Left ventricle myocardium inferior (tissue), 1 donor: ENCODE results near the gene VEGFB. TPM values are rescaled to one million over a fixed set of nuclear protein-coding genes. Genes with fewer than 3 reads are reported as not detected.
A peak's percentile ranks its signal among the peaks of the same experiment; 100 is the strongest.

Experiments
- DNase-seq: peaks from one replicate; pipeline ENCODE4 v3.0.0-alpha.2; 2020
- H3K27ac ChIP-seq: fragments of 200-600 bp; replicated peaks from 2 replicates; pipeline ENCODE4 v1.8.0; 2021
- H3K27me3 ChIP-seq: fragments of 200-600 bp; 2 replicates; pipeline ENCODE4 v1.8.0; 2021; ENCODE audit warnings: low read depth
- H3K36me3 ChIP-seq: fragments of 200-600 bp; 2 replicates; pipeline ENCODE4 v1.8.0; 2021
- H3K4me1 ChIP-seq: fragments of 200-600 bp; 2 replicates; pipeline ENCODE4 v1.8.0; 2021
- H3K4me3 ChIP-seq: fragments of 200-600 bp; 2 replicates; pipeline ENCODE4 v1.8.0; 2021; ENCODE audit warnings: mild to moderate bottlenecking, moderate library complexity
- H3K9me3 ChIP-seq: fragments of 200-600 bp; replicated peaks from 2 replicates; pipeline ENCODE4 v1.8.0; 2021
- CTCF ChIP-seq: fragments of 200-600 bp; IDR thresholded peaks from 2 replicates; pipeline ENCODE4 v1.8.0; 2021; ENCODE audit warnings: antibody characterized with exemption, mild to moderate bottlenecking, borderline replicate concordance
- intact Hi-C: fragments of 100-400 bp; cut with micrococcal nuclease; formaldehyde crosslinking; loops from one replicate; pipeline ENCODE4 v1.11.0; 2022
- total RNA-seq: library from RNA; stranded (reverse); fragmentation: NEBNext Ultra II Directional; extraction: Animal tissue kit (Norgen Biotek cat#: 25700); gene quantifications from one replicate; pipeline ENCODE4 v1.2.1, GENCODE V29; 2021
- donor health status: DM: no; HTN: yes; CAD: no; lungs with severe emphysema.

The VEGFB gene
- total RNA-seq, 1 donor from 2014 or later: 272 TPM

GRCh38 chr11:64220798-64221197 is 13.6 kb upstream of the VEGFB start:
- peaks cover 6% of the 10 kb centered on the region for H3K36me3 ChIP-seq
- DNase-seq: no peak
- intact Hi-C loops: no loop called here

DNA sequence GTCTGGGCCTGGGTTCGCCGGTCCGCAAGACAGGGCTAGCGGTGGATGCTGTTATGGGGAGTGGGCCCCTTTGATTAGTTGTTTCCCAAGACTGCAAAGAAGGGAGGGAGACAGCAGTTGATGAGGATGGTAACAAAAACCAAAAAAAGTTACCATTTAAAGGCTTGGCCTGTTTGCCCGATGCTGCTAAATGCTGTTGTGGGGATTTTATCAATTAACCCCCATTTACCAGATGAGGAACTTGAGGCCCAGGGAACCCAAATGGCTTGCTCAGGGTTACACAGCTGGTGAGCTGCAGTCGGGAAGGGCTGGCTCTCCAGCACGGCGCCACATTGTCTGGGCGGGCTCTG is 11.8 kb upstream of the VEGFB start:
- peaks cover 6% of the 10 kb centered on the region for H3K36me3 ChIP-seq
- H3K4me3 ChIP-seq: no peak overlapping the region
- no peak for DNase-seq
- H3K27me3 ChIP-seq: no peaks in the 10 kb centered on the region
- intact Hi-C loops: no loop called here
- no peak overlapping the region for H3K27ac ChIP-seq
- peaks cover 37% of the 10 kb centered on the region for H3K4me1 ChIP-seq
- TF ChIP-seq CTCF: no peak
- H3K9me3 ChIP-seq: no peaks in the 10 kb centered on the region

More at GRCh38 chr11:64220798-64221197, 13.6 kb upstream of the VEGFB start:
- TF ChIP-seq CTCF: no peak
- H3K9me3 ChIP-seq: no peaks in the 10 kb centered on the region
- no peak overlapping the region for H3K27ac ChIP-seq
- H3K4me3 ChIP-seq: no peak overlapping the region
- H3K4me1 ChIP-seq: peaks cover 20% of the 10 kb centered on the region
- no peaks in the 10 kb centered on the region for H3K27me3 ChIP-seq

- peaks cover 6% of the 10 kb centered on the region for H3K36me3 ChIP-seq
- H3K27me3 ChIP-seq: no peaks in the 10 kb centered on the region
- H3K4me1 ChIP-seq: peaks cover 42% of the 10 kb centered on the region
- H3K27ac ChIP-seq: peak overlapping the region; percentile 30
- no peak for TF ChIP-seq CTCF
- intact Hi-C loops: no loop called here
- no peak overlapping the region for H3K4me3 ChIP-seq
- no peaks in the 10 kb centered on the region for H3K9me3 ChIP-seq
- DNase-seq: no peak
Observed at GRCh38 chr11:64223001-64223651, 11.3 kb upstream of the VEGFB start.

DNA sequence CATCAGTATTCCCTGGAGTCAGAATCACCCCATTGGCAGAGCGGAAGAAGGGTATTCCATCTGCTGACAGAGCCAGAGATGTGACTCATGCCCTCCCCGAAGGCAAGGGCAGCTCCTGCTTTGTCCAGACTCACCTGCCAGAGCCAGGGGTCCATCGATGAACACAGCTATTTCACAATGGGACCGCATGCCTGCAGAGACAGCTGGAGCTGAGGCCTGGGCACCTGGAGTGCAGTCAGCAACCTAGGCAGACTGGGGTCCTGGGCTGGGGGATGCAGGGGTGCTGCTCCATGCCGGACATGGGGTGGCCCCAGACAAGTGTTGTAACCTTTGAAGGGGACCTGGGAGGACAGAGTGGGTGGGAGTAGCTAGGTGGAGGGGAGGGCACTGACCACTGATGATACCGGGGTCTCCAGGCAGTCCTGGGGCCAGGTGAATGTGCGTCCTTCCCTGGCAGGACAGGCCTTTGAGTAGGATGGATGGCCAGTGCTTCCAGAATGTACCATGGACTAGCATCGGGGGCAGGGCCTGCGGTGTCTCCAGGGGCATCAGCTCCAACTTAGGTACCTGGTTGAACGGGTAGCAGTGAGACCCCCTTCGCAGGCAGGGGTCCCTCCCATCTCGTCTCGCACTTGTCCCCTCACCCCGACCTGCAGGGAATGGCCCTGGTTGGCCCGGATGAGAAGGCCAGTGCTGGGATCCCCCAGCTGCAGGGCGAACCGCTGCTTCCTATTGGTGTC is 10.1 kb upstream of the VEGFB start:
- intact Hi-C loops: no loop called here
- H3K27ac ChIP-seq: peak overlapping the region; percentile 98

More for the DNA sequence above, 10.1 kb upstream of the VEGFB start:
- Histone ChIP-seq H3K36me3 (peaks cover 6% of the 10 kb centered on the region), H3K9me3 (no peaks in the 10 kb centered on the region), H3K27me3 (no peaks in the 10 kb centered on the region), H3K4me3 (peak overlapping the region; percentile 95), H3K4me1 (peaks cover 52% of the 10 kb centered on the region)
- no peak for TF ChIP-seq CTCF
- DNase-seq: no peak
